Thoracic aorta (tissue), 2 donors: ENCODE measurements around the gene CSTF1. TPM values are rescaled to one million over a fixed set of nuclear protein-coding genes. Genes with fewer than 3 reads are reported as not detected.

Experiments
- ATAC-seq: fragments of 150-250 bp; one replicate; pipeline ENCODE4 v1.8.0; 2017; ENCODE audit warnings: low read depth; ENCODE audit not compliant: insufficient number of reproducible peaks, low FRiP score
- DNase-seq: peaks from one replicate; pipeline ENCODE4 v3.0.0-alpha.2; 2020; ENCODE audit warnings: low spot score
- H3K27ac ChIP-seq, 2 donors: fragments of 200-600 bp; sonication (generic); 1 replicate in 1 of 2; 2 replicates in 1 of 2; pipeline ENCODE4 v1.5.1; 2016; ENCODE audit warnings: mild to moderate bottlenecking in 2 of 2, moderate library complexity in 2 of 2
- H3K27me3 ChIP-seq: fragments of 200-600 bp; sonication (generic); replicated peaks from 2 replicates; pipeline ENCODE4 v1.6.0; 2016; ENCODE audit warnings: mild to moderate bottlenecking; ENCODE audit not compliant: insufficient read depth
- H3K36me3 ChIP-seq: fragments of 200-600 bp; sonication (generic); one replicate; pipeline ENCODE4 v1.5.1; 2016
- H3K4me1 ChIP-seq, 2 donors: fragments of 200-600 bp; sonication (generic); 1 replicate in 1 of 2; 2 replicates in 1 of 2; pipeline versions ENCODE4 v1.5.1 to v1.6.0; 2016; ENCODE audit warnings: low read depth in 2 of 2, mild to moderate bottlenecking in 1 of 2; ENCODE audit not compliant: control insufficient read depth in 1 of 2
- H3K4me3 ChIP-seq: fragments of 200-600 bp; sonication (generic); 2 replicates; pipeline ENCODE4 v1.5.1; 2016; ENCODE audit warnings: mild to moderate bottlenecking
- H3K9me3 ChIP-seq: fragments of 200-600 bp; sonication (generic); 2 replicates; pipeline ENCODE4 v1.5.1; 2016
- CTCF ChIP-seq: fragments of 200-600 bp; sonication (generic); IDR thresholded peaks from one replicate; pipeline ENCODE4 v1.5.1; 2019; ENCODE audit warnings: antibody characterized with exemption
- total RNA-seq, 2 donors: library from RNA; depleted of rRNA; stranded (reverse); fragments of >200 nt; gene quantifications; one replicate each; pipeline versions ENCODE4 v1.1.0 to v1.2.3, GENCODE V29; 2016

CSTF1 gene
- total RNA-seq, 2 donors from 2014 or later: 4.6 to 22.5 TPM

DNA sequence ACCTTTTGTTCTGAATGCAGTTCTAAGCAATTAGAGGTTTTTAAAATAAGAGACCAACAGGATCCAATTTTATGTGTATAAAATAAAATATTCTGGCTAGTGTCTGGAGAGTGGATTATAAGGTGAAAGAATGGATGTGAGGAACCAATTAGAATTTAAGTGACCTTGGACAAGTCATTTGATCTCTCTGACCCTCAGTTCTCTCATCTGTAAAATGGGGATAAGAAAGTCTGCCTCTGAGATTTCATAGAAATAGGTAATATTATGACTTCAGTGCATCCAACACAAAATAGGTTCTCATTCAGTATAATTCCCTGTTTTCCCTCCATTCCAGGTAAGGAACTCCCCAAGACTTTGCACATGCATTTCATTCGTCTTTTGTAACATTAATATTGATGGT is 38.5 kb downstream of the CSTF1 start:
- H3K9me3 ChIP-seq: no peaks in the 10 kb centered on the region
- H3K27me3 ChIP-seq: no peaks in the 10 kb centered on the region
- ATAC-seq: no peak
- no peak overlapping the region for H3K4me3 ChIP-seq
- no peaks in the 10 kb centered on the region for H3K36me3 ChIP-seq
- TF ChIP-seq CTCF: no peak
- no peak overlapping the region for H3K27ac ChIP-seq
- H3K4me1 ChIP-seq: no peaks in the 10 kb centered on the region
- DNase-seq: no peak

- Histone ChIP-seq H3K4me3 (no peak overlapping the region), H3K36me3 (no peaks in the 10 kb centered on the region), H3K9me3 (no peaks in the 10 kb centered on the region), H3K27ac (no peak overlapping the region), H3K27me3 (no peaks in the 10 kb centered on the region), H3K4me1 (no peaks in the 10 kb centered on the region)
- no peak for TF ChIP-seq CTCF
- ATAC-seq: no peak
- no peak for DNase-seq
Observed at GRCh38 chr20:56431471-56431870, 39.0 kb downstream of the CSTF1 start.

DNA sequence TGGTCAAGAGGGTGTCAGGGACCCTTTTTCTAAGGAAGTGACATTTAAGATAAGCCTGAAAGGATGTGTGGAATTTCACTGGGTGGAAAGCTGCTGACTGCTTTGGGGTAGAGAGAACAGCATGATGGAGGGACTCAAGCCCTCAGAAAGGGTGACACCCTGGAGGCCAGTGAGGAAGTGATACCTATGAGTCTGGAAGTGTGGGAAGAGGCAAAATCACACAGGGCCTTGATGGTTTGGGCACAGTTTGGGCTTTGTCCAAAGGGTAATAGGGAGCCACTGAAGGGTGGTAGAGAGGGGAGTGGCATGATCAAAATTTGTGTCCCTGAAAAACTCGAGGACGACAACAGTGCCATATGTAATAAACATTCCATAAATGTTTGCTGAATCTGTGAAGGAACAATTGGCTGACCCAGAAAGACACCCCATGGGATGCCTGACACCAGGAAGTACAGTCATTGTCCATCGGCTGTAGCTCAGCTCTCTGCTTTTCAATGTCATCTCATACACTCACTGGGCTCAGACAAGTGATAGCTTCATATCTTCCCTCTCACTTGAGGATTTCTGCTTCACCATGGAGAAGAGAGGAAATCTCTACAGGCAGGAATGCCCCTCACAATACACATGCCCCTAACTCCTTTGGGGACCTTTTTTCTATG is 40.9 kb downstream of the CSTF1 start:
- TF ChIP-seq CTCF: no peak
- DNase-seq (no peak), ATAC-seq (no peak)
- Histone ChIP-seq H3K27me3 (no peaks in the 10 kb centered on the region), H3K27ac (no peak overlapping the region), H3K36me3 (no peaks in the 10 kb centered on the region), H3K4me3 (no peak overlapping the region), H3K9me3 (no peaks in the 10 kb centered on the region), H3K4me1 (no peaks in the 10 kb centered on the region)

DNA sequence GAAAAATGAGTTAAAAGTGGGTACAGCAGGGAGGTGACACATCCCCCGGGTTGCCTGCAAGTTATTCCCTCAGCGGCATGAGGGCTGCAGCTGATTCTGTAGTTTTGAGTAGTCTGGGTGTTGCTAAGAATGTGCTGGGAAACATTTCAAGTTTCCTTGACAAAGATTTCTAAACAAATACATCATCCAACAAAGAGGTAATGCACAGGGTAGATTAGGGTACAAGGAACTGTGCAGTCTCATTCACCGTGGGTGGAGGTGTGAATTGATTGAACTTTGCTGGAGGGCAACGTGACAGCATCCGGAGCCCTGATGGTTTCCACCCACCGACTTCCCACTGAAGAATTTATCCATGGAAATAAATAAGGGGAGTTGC is 41.4 kb downstream of the CSTF1 start:
- H3K36me3 ChIP-seq: no peaks in the 10 kb centered on the region
- no peaks in the 10 kb centered on the region for H3K9me3 ChIP-seq
- no peak overlapping the region for H3K4me3 ChIP-seq
- TF ChIP-seq CTCF: no peak
- ATAC-seq (no peak), DNase-seq (no peak)
- no peak overlapping the region for H3K27ac ChIP-seq
- no peaks in the 10 kb centered on the region for H3K27me3 ChIP-seq
- no peaks in the 10 kb centered on the region for H3K4me1 ChIP-seq

GRCh38 chr20:56437196-56437960 is 44.9 kb downstream of the CSTF1 start:
- no peak overlapping the region for H3K27ac ChIP-seq
- DNase-seq: no peak

More at GRCh38 chr20:56437196-56437960, 44.9 kb downstream of the CSTF1 start:
- no peaks in the 10 kb centered on the region for H3K27me3 ChIP-seq
- no peaks in the 10 kb centered on the region for H3K36me3 ChIP-seq
- no peak overlapping the region for H3K4me3 ChIP-seq
- no peaks in the 10 kb centered on the region for H3K9me3 ChIP-seq
- TF ChIP-seq CTCF: no peak
- no peak for ATAC-seq
- no peaks in the 10 kb centered on the region for H3K4me1 ChIP-seq
